ENCODE data around the gene STMP1.
"Not testable (repeated sequence)": the region's sequence is repeated elsewhere in the genome, so short reads cannot be mapped to it uniquely, and the experiment has no call there.

DNA sequence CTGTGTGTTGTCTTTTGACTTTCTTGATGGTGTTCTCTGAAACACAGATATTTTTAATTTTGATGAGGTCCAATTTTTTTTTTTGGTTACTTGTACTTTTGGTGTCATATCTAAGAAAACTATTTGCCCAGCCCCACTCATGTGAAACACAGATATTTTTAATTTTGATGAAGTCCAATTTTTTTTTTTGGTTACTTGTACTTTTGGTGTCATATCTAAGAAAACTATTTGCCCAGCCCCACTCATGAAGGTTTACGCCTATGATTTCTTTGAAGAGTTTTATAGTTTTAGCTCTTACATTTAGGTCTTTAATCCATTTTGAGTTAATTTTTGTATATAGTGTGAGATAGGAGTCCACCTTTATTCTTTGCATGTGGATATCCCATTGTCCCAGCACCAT is 5.3 kb downstream of the STMP1 start:
- TF ChIP-seq, protein P1, sequence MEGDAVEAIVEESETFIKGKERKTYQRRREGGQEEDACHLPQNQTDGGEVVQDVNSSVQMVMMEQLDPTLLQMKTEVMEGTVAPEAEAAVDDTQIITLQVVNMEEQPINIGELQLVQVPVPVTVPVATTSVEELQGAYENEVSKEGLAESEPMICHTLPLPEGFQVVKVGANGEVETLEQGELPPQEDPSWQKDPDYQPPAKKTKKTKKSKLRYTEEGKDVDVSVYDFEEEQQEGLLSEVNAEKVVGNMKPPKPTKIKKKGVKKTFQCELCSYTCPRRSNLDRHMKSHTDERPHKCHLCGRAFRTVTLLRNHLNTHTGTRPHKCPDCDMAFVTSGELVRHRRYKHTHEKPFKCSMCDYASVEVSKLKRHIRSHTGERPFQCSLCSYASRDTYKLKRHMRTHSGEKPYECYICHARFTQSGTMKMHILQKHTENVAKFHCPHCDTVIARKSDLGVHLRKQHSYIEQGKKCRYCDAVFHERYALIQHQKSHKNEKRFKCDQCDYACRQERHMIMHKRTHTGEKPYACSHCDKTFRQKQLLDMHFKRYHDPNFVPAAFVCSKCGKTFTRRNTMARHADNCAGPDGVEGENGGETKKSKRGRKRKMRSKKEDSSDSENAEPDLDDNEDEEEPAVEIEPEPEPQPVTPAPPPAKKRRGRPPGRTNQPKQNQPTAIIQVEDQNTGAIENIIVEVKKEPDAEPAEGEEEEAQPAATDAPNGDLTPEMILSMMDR (IDR thresholded peaks at IDR 0.05; ENCODE audit: insufficient read depth, low read depth, low read length) = not testable (repeated sequence)
- not testable (repeated sequence) for TF ChIP-seq EZH2 (IDR thresholded peaks at IDR 0.05; ENCODE audit: insufficient read depth, low read length)

All from astrocyte (in vitro differentiated cells and primary cell).